Measurements from ENCODE around the gene CRHR2.
"Not testable (repeated sequence)": the region's sequence is repeated elsewhere in the genome, so short reads cannot be mapped to it uniquely, and the experiment has no call there.

Gene CRHR2

GRCh38 chr7:30652132-30652531 lies 30.1 kb downstream of the CRHR2 start:
- DNase-seq, result no peak

- DNase-seq, result peak; percentile 39
Measured at GRCh38 chr7:30650421-30650808, 31.8 kb downstream of the CRHR2 start.

- peak; percentile 60 for DNase-seq
Measured at GRCh38 chr7:30649717-30650420, 32.4 kb downstream of the CRHR2 start.

- DNase-seq, result no peak
Measured at GRCh38 chr7:30648744-30649540, 33.3 kb downstream of the CRHR2 start.

- no peak for DNase-seq
Measured at GRCh38 chr7:30647589-30648364, 34.5 kb downstream of the CRHR2 start.

GRCh38 chr7:30646154-30646553 lies 36.1 kb downstream of the CRHR2 start:
- DNase-seq, result no peak

GRCh38 chr7:30645661-30646060 lies 36.6 kb downstream of the CRHR2 start:
- no peak for DNase-seq

- no peak for DNase-seq
Measured at GRCh38 chr7:30644286-30644955, 37.8 kb downstream of the CRHR2 start.

- no peak for DNase-seq
Measured at GRCh38 chr7:30642789-30643188, 39.5 kb downstream of the CRHR2 start.

GRCh38 chr7:30642322-30642721 lies 39.9 kb downstream of the CRHR2 start:
- not testable (repeated sequence) for DNase-seq

- no peak for DNase-seq
Measured at GRCh38 chr7:30635798-30636197, 46.5 kb downstream of the CRHR2 start.

GRCh38 chr7:30634634-30635201 lies 47.5 kb downstream of the CRHR2 start:
- no peak for DNase-seq

- no peak for DNase-seq
Measured at GRCh38 chr7:30634193-30634626, 48.0 kb downstream of the CRHR2 start.

GRCh38 chr7:30633223-30633622 lies 49.0 kb downstream of the CRHR2 start:
- DNase-seq, result no peak

- no peak for DNase-seq
Measured at GRCh38 chr7:30630986-30631385, 51.3 kb downstream of the CRHR2 start.

GRCh38 chr7:30627026-30627425 lies 55.2 kb downstream of the CRHR2 start:
- DNase-seq, result no peak

- no peak for DNase-seq
Measured at GRCh38 chr7:30625283-30625682, 57.0 kb downstream of the CRHR2 start.

GRCh38 chr7:30618961-30619360 lies 63.3 kb downstream of the CRHR2 start:
- DNase-seq, result no peak

GRCh38 chr7:30618080-30618676 lies 64.1 kb downstream of the CRHR2 start:
- DNase-seq, result no peak

GRCh38 chr7:30617359-30617758 lies 64.9 kb downstream of the CRHR2 start:
- no peak for DNase-seq

GRCh38 chr7:30616318-30616717 lies 65.9 kb downstream of the CRHR2 start:
- no peak for DNase-seq

Data from activated effector memory CD4-positive, alpha-beta T cell treated with anti-CD3 and anti-CD28 coated beads, Interleukin-2, amount 50 U/mL, for 16 hours (primary cell).